ENCODE data around the gene DRG2.

Gene DRG2

DNA sequence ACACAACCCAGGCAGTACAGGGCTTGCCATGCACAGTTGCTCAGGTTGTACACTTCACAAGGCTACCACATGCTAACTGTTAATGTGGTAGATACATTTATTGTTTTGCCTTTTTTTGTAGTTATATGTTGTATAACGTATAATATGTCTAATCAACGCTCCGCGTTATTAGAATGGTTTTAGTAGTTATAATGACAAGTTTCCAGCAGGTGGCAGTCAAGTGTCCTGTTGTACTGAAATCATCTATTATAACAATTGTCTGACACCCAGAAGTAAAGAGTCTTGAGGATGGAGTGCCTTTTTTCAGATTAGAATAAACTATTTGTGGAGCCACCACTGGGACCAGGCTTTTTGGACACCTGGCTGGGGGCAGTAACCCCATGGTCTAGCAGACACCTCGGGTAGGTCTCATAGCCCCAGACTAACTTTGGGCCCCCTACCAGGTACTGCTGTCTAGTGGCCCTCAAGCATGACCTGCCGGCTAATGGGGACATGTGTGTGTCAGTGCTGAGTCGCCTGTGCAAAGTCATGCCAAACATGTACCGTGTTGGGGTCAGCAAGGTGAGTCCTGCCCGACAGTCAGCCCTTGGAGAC lies 53.6 kb downstream of the DRG2 start:
- H3K9ac ChIP-seq (ENCODE audit: low read depth in 1 of 2, low read length in 2 of 2): no peak overlapping the region
- H3K4me1 ChIP-seq (ENCODE audit: control insufficient read depth in 2 of 2, insufficient read depth in 2 of 2, low read length in 2 of 2): no peaks in the 10 kb centered on the region
- no peak overlapping the region for H3K27ac ChIP-seq (ENCODE audit: low read depth in 2 of 2, low read length in 2 of 2)
- H3K4me3 ChIP-seq (ENCODE audit: low read length in 2 of 2): no peak overlapping the region
- no peaks in the 10 kb centered on the region for H3K36me3 ChIP-seq (ENCODE audit: control insufficient read depth in 2 of 2, insufficient read depth in 2 of 2, low read length in 2 of 2)
- H3K9me3 ChIP-seq (ENCODE audit: control insufficient read depth in 2 of 2, low read length in 2 of 2): no peaks in the 10 kb centered on the region
- peaks cover 0 to 4% of the 10 kb centered on the region in 2 donors for H3K27me3 ChIP-seq (ENCODE audit: control insufficient read depth in 2 of 2, insufficient read depth in 2 of 2, low read length in 2 of 2)

DNA sequence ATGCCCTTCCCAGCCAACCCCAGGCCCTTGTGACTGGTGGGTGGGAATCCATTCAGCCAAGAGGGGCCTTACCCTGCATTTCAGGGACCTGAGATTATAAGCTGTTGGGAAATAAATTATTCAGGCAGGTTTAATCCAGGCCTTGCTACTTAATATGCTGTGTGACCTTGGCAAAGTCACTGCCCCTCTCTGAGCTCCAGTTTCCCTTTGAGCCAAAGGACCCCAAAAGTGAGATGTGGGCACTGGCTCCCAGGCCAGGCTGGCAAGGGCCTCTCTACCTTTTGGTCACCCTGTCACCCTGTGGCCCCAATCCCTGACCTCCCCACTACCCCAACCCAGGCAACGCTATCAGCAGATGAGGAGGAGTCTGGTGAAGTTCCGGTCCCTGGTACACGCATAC lies 54.7 kb downstream of the DRG2 start:
- Histone ChIP-seq H3K4me3 (ENCODE audit: low read length in 2 of 2) (no peak overlapping the region), H3K27me3 (ENCODE audit: control insufficient read depth in 2 of 2, insufficient read depth in 2 of 2, low read length in 2 of 2) (peaks cover 0 to 4% of the 10 kb centered on the region in 2 donors), H3K27ac (ENCODE audit: low read depth in 2 of 2, low read length in 2 of 2) (no peak overlapping the region), H3K4me1 (ENCODE audit: control insufficient read depth in 2 of 2, insufficient read depth in 2 of 2, low read length in 2 of 2) (no peaks in the 10 kb centered on the region), H3K9me3 (ENCODE audit: control insufficient read depth in 2 of 2, low read length in 2 of 2) (no peaks in the 10 kb centered on the region), H3K36me3 (ENCODE audit: control insufficient read depth in 2 of 2, insufficient read depth in 2 of 2, low read length in 2 of 2) (no peaks in the 10 kb centered on the region), H3K9ac (ENCODE audit: low read depth in 1 of 2, low read length in 2 of 2) (no peak overlapping the region)

- Histone ChIP-seq H3K9me3 (ENCODE audit: control insufficient read depth in 2 of 2, low read length in 2 of 2) (no peaks in the 10 kb centered on the region), H3K4me1 (ENCODE audit: control insufficient read depth in 2 of 2, insufficient read depth in 2 of 2, low read length in 2 of 2) (no peaks in the 10 kb centered on the region), H3K4me3 (ENCODE audit: low read length in 2 of 2) (no peak overlapping the region), H3K36me3 (ENCODE audit: control insufficient read depth in 2 of 2, insufficient read depth in 2 of 2, low read length in 2 of 2) (no peaks in the 10 kb centered on the region), H3K27me3 (ENCODE audit: control insufficient read depth in 2 of 2, insufficient read depth in 2 of 2, low read length in 2 of 2) (peaks cover 0 to 4% of the 10 kb centered on the region in 2 donors), H3K27ac (ENCODE audit: low read depth in 2 of 2, low read length in 2 of 2) (no peak overlapping the region), H3K9ac (ENCODE audit: low read depth in 1 of 2, low read length in 2 of 2) (no peak overlapping the region)
Measured at GRCh38 chr17:18143044-18143936, 55.5 kb downstream of the DRG2 start.

GRCh38 chr17:18144261-18144660 lies 56.5 kb downstream of the DRG2 start:
- Histone ChIP-seq H3K9ac (ENCODE audit: low read depth in 1 of 2, low read length in 2 of 2) (no peak overlapping the region), H3K4me3 (ENCODE audit: low read length in 2 of 2) (no peak overlapping the region), H3K36me3 (ENCODE audit: control insufficient read depth in 2 of 2, insufficient read depth in 2 of 2, low read length in 2 of 2) (no peaks in the 10 kb centered on the region), H3K4me1 (ENCODE audit: control insufficient read depth in 2 of 2, insufficient read depth in 2 of 2, low read length in 2 of 2) (no peaks in the 10 kb centered on the region), H3K9me3 (ENCODE audit: control insufficient read depth in 2 of 2, low read length in 2 of 2) (no peaks in the 10 kb centered on the region), H3K27me3 (ENCODE audit: control insufficient read depth in 2 of 2, insufficient read depth in 2 of 2, low read length in 2 of 2) (peaks cover 0 to 4% of the 10 kb centered on the region in 2 donors), H3K27ac (ENCODE audit: low read depth in 2 of 2, low read length in 2 of 2) (no peak overlapping the region)

- Histone ChIP-seq H3K36me3 (ENCODE audit: control insufficient read depth in 2 of 2, insufficient read depth in 2 of 2, low read length in 2 of 2) (no peaks in the 10 kb centered on the region), H3K27ac (ENCODE audit: low read depth in 2 of 2, low read length in 2 of 2) (no peak overlapping the region), H3K27me3 (ENCODE audit: control insufficient read depth in 2 of 2, insufficient read depth in 2 of 2, low read length in 2 of 2) (peaks cover 0 to 4% of the 10 kb centered on the region in 2 donors), H3K9me3 (ENCODE audit: control insufficient read depth in 2 of 2, low read length in 2 of 2) (no peaks in the 10 kb centered on the region), H3K9ac (ENCODE audit: low read depth in 1 of 2, low read length in 2 of 2) (no peak overlapping the region), H3K4me3 (ENCODE audit: low read length in 2 of 2) (no peak overlapping the region), H3K4me1 (ENCODE audit: control insufficient read depth in 2 of 2, insufficient read depth in 2 of 2, low read length in 2 of 2) (no peaks in the 10 kb centered on the region)
Measured at GRCh38 chr17:18144855-18145254, 57.1 kb downstream of the DRG2 start.

- peaks cover 0 to 4% of the 10 kb centered on the region in 2 donors for H3K27me3 ChIP-seq (ENCODE audit: control insufficient read depth in 2 of 2, insufficient read depth in 2 of 2, low read length in 2 of 2)
Measured at GRCh38 chr17:18145811-18146210, 58.1 kb downstream of the DRG2 start.

DNA sequence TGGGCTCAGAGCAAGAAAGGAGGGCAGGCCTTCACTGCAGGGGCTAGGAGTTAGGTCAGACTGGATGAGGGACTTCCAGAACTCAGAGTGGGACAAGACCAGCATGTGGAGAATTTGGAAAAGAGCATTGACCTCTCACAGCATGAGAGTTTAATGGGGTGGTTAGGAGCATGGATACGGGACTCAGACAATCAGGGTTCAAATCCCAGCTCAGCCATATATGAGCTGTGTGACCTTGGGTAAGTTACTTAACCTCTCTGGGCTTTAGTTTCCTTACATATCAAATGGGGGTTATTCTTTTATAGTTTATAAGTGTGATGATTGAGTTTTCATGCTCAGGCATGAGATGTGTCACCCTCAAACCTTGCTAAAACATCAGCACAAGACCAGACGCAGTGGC lies 58.5 kb downstream of the DRG2 start:
- Histone ChIP-seq H3K9me3 (ENCODE audit: control insufficient read depth in 2 of 2, low read length in 2 of 2) (no peaks in the 10 kb centered on the region), H3K36me3 (ENCODE audit: control insufficient read depth in 2 of 2, insufficient read depth in 2 of 2, low read length in 2 of 2) (no peaks in the 10 kb centered on the region), H3K9ac (ENCODE audit: low read depth in 1 of 2, low read length in 2 of 2) (no peak overlapping the region), H3K4me3 (ENCODE audit: low read length in 2 of 2) (no peak overlapping the region), H3K4me1 (ENCODE audit: control insufficient read depth in 2 of 2, insufficient read depth in 2 of 2, low read length in 2 of 2) (no peaks in the 10 kb centered on the region), H3K27me3 (ENCODE audit: control insufficient read depth in 2 of 2, insufficient read depth in 2 of 2, low read length in 2 of 2) (peaks cover 0 to 4% of the 10 kb centered on the region in 2 donors), H3K27ac (ENCODE audit: low read depth in 2 of 2, low read length in 2 of 2) (no peak overlapping the region)

More at GRCh38 chr17:18145811-18146210, 58.1 kb downstream of the DRG2 start:
- Histone ChIP-seq H3K4me1 (ENCODE audit: control insufficient read depth in 2 of 2, insufficient read depth in 2 of 2, low read length in 2 of 2) (no peaks in the 10 kb centered on the region), H3K36me3 (ENCODE audit: control insufficient read depth in 2 of 2, insufficient read depth in 2 of 2, low read length in 2 of 2) (no peaks in the 10 kb centered on the region), H3K9me3 (ENCODE audit: control insufficient read depth in 2 of 2, low read length in 2 of 2) (no peaks in the 10 kb centered on the region), H3K9ac (ENCODE audit: low read depth in 1 of 2, low read length in 2 of 2) (no peak overlapping the region), H3K27ac (ENCODE audit: low read depth in 2 of 2, low read length in 2 of 2) (no peak overlapping the region), H3K4me3 (ENCODE audit: low read length in 2 of 2) (no peak overlapping the region)

GRCh38 chr17:18146980-18147379 lies 59.2 kb downstream of the DRG2 start:
- Histone ChIP-seq H3K27me3 (ENCODE audit: control insufficient read depth in 2 of 2, insufficient read depth in 2 of 2, low read length in 2 of 2) (peaks cover 0 to 4% of the 10 kb centered on the region in 2 donors), H3K4me3 (ENCODE audit: low read length in 2 of 2) (no peak overlapping the region), H3K9ac (ENCODE audit: low read depth in 1 of 2, low read length in 2 of 2) (no peak overlapping the region), H3K27ac (ENCODE audit: low read depth in 2 of 2, low read length in 2 of 2) (no peak overlapping the region), H3K9me3 (ENCODE audit: control insufficient read depth in 2 of 2, low read length in 2 of 2) (no peaks in the 10 kb centered on the region), H3K36me3 (ENCODE audit: control insufficient read depth in 2 of 2, insufficient read depth in 2 of 2, low read length in 2 of 2) (no peaks in the 10 kb centered on the region), H3K4me1 (ENCODE audit: control insufficient read depth in 2 of 2, insufficient read depth in 2 of 2, low read length in 2 of 2) (no peaks in the 10 kb centered on the region)

DNA sequence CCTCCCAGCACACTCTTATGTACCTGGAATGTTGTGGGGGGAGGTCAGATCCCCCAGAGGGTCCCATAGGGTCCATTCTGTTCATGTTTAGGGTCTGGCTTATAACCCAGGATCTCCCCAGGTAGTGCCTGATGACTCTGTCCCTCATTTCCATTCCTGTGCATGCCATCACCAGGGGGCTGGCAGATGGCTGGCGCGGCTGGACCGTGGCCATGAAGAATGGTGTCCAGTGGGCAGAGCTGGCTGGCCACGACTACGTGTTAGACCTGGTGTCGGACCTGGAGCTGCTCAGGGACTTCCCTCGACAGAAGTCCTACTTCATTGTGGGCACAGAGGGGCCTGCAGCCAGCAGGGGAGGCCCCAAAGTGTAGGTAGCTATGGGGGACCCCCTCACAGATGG lies 60.8 kb downstream of the DRG2 start:
- Histone ChIP-seq H3K9me3 (ENCODE audit: control insufficient read depth in 2 of 2, low read length in 2 of 2) (no peaks in the 10 kb centered on the region), H3K4me3 (ENCODE audit: low read length in 2 of 2) (no peak overlapping the region), H3K4me1 (ENCODE audit: control insufficient read depth in 2 of 2, insufficient read depth in 2 of 2, low read length in 2 of 2) (peaks cover 4 to 6% of the 10 kb centered on the region in 2 donors), H3K27ac (ENCODE audit: low read depth in 2 of 2, low read length in 2 of 2) (no peak overlapping the region), H3K36me3 (ENCODE audit: control insufficient read depth in 2 of 2, insufficient read depth in 2 of 2, low read length in 2 of 2) (no peaks in the 10 kb centered on the region), H3K9ac (ENCODE audit: low read depth in 1 of 2, low read length in 2 of 2) (no peak overlapping the region), H3K27me3 (ENCODE audit: control insufficient read depth in 2 of 2, insufficient read depth in 2 of 2, low read length in 2 of 2) (no peaks in the 10 kb centered on the region)

- Histone ChIP-seq H3K4me3 (ENCODE audit: low read length in 2 of 2) (no peak overlapping the region), H3K27ac (ENCODE audit: low read depth in 2 of 2, low read length in 2 of 2) (no peak overlapping the region), H3K27me3 (ENCODE audit: control insufficient read depth in 2 of 2, insufficient read depth in 2 of 2, low read length in 2 of 2) (no peaks in the 10 kb centered on the region), H3K9me3 (ENCODE audit: control insufficient read depth in 2 of 2, low read length in 2 of 2) (no peaks in the 10 kb centered on the region), H3K4me1 (ENCODE audit: control insufficient read depth in 2 of 2, insufficient read depth in 2 of 2, low read length in 2 of 2) (peaks cover 6 to 10% of the 10 kb centered on the region in 2 donors), H3K9ac (ENCODE audit: low read depth in 1 of 2, low read length in 2 of 2) (no peak overlapping the region), H3K36me3 (ENCODE audit: control insufficient read depth in 2 of 2, insufficient read depth in 2 of 2, low read length in 2 of 2) (no peaks in the 10 kb centered on the region)
Measured at GRCh38 chr17:18151290-18151689, 63.5 kb downstream of the DRG2 start.
